HG02678 (cell line): ENCODE measurements around the gene SLC29A4.
"Not testable (repeated sequence)": the region's sequence is repeated elsewhere in the genome, so short reads cannot be mapped to it uniquely, and the experiment has no call there.

Experiments
- ATAC-seq: cut with Tn5 transposase; IDR thresholded peaks from one replicate; pipeline ENCODE4 v1.9.1; 2021; ENCODE audit warnings: mild to moderate bottlenecking, moderate library complexity; ENCODE audit not compliant: unreplicated experiment

SLC29A4 gene

DNA sequence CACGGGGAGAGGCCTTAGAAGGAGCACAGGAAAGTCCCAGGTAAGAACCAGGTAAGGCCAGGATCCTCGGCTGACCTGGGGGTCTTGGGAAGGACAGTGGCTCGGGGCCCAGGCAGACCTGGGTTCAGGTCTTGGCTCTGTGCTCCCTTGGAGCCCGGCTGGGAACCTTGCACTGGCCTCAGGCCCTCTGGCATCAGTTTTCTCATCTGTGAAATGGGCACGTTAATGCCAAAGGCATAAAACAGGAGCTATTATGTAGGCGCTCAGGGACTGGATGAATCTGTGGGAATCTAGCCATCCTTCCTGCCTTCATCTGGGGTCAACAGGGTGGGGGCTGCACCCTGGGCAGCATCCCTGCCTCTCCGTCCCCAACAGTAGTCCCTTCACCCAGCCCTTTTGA is 8.3 kb upstream of the SLC29A4 start:
- ATAC-seq, result no peak

DNA sequence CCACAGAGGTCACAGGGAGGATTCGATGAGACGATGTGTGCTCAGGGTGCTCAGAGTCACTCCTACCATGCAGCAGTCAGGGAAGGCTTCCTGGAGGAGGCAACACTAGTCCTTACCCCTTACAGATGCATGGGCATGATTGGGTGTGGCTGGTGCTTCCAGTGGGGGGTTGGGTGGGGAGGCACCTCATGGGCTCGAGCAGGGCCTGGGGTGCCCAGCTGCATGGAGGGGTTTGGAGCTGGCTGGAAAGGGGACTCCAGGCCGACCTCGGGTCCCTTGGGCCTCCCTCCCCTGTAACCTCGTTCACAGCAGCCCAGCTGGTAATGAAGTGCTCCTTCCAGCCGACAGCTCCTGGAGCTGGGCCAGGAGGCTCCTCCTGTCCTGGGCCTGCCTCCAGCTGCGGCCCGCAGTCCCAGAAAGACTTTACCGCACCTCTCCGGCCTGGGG is 7.7 kb upstream of the SLC29A4 start:
- ATAC-seq, result not testable (repeated sequence)

- ATAC-seq, result not testable (repeated sequence)
These were observed 7.2 kb upstream of the SLC29A4 start for GRCh38 chr7:5275510-5275909.

DNA sequence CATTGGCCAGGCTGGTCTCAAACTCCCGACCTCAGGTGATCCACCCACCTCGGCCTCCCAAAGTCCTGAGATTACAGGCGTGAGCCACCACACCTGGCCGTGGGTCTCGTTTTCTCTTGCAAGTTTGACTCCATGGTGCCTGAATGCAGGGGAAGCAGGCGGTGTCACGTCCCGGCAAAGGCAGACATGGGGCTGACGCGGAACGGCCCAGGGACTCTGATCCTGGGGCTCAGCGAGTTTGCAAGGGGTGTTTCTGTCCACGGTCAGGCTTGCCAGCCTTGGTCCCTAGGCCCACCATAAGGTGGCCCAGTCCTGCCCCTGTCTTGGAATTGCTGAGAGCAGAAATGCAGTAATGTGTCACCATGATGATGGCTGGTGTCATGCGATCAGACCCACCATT is 6.6 kb upstream of the SLC29A4 start:
- not testable (repeated sequence) for ATAC-seq

- no peak for ATAC-seq
These were observed 6.1 kb upstream of the SLC29A4 start for GRCh38 chr7:5276611-5277010.

- no peak for ATAC-seq
These were observed 4.0 kb upstream of the SLC29A4 start for GRCh38 chr7:5278766-5279165.

GRCh38 chr7:5279734-5280133 is 3.0 kb upstream of the SLC29A4 start:
- no peak for ATAC-seq

- ATAC-seq, result not testable (repeated sequence)
These were observed 894 bp upstream of the SLC29A4 start for GRCh38 chr7:5281598-5282500.

DNA sequence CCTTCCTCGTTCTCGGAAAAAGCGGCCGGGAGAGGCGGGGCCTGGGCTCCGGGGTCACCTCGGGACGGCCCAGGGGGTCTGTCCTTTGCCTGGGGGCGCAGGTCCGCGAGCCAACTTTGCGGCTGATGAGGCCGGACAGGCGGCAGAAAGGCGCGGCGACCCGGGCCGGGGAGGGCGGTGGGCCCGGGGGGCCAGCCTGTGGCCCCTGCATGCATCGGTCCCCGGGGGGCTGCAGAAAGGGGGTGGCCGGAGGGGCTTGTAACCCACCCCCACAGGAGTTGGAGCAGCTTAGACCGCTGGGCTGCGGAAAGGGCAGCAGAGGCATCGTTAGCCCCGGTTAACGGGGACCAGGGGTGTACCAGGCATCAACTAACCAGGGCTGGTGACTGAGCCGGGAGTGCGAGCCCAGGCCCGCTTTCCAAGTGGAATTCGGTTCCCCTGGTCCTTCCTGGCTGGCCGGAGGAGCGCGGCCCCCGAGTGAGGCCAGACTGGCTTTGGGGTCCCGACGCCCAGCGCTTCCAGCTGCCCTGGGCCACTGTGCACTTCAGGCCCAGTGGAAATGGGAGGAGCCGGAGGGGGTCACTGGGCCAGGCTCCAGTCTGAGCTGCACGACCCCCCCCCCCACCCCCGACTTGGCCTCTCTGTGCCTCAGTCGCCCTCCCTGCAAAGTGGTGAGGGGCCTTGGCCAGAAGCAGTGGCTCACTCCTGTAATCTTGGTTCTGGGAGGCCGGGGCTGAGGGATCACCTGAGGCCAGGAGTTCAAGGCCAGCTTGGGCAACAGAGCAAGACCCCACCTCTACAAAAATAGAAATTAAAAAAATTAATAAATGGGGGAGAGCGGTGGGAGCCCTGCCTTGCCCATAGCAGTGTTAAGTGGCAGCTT is 919 bp downstream of the SLC29A4 start:
- no peak for ATAC-seq

DNA sequence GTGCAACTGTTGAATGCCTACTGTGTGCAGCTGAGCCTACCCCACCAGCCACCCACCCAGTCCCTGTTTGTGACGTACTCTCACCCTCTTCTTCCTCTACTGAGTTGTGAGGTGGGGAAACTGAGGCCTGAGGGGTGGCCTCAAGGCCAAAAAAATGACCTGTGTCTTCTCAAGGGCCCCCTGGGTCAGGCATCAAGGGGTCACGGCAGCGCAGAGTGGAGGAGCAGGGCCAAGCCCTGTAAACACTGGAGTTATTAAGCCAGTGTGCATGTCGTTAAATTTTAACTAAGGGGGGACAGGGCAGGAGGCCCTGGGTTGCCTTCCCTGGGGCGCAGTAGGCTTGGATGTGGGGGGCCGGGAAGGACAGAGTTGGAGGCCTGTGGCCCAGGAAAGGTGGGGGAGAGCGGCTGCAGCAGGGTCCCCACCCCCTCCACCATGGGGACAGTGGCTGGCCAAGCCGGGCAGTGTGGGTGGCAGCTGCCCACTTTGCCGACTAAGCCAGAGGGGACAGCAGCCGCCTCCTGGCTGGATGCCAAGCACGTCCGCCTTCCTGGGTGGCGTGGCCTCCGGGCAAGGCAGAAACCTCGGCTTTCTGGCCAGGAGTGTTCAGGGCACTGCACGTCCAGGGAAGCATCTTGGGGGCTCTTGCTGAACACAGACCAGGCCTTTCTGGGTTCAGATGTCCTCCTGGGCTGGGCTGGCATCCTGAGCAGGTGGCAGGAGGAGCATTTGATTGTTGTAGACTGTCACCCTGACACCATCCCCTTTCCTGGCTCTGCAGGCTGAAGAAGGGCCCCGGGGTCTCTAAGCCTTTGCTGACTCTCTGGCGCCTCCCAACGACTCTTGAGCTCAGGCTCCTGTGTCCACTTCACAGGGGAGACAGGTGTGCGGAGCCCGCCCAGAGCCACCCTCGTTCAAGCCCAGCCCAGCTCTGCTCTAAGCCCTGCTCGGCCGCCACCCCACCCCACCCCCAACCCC is 1.9 kb downstream of the SLC29A4 start:
- no peak for ATAC-seq

DNA sequence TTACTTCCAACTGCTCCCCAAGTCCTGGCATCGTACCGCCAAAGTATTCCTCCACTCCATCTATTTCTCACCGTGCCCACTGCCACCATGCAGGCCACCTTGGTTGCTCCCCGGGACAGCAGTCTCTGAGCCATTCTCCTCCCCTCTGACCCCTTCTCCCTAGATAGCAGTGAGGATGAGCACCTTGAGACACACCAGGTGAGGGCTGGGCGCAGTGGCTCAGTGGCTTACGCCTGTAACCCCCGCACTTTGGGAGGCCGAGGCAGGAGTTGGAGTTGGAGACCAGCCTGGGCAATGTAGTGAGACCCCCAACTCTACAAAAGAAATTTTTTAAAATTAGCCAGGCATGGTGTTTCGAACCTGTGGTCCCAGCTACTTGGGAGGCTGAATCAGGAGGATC is 4.2 kb downstream of the SLC29A4 start:
- no peak for ATAC-seq

DNA sequence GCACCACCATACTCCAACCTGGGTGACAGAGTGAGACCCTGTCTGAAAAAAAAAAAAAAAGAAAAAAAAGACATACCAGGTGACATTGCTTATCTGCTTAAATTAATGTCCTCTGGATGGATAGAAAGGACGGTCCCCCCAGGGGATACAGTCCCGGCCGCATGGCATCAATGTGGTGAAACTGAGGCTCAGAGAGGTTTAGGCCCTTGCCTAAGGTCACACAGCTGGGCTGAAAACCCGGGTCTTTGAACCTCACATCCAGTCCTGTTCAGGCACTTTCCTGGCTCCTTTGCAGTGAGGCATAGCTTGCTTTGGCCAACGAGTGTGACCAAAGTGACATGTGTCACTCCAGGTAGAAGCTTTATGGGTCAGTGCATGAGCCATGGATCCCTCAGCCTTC is 4.6 kb downstream of the SLC29A4 start:
- ATAC-seq, result not testable (repeated sequence)

GRCh38 chr7:5287802-5288201 is 5.1 kb downstream of the SLC29A4 start:
- ATAC-seq, result no peak

DNA sequence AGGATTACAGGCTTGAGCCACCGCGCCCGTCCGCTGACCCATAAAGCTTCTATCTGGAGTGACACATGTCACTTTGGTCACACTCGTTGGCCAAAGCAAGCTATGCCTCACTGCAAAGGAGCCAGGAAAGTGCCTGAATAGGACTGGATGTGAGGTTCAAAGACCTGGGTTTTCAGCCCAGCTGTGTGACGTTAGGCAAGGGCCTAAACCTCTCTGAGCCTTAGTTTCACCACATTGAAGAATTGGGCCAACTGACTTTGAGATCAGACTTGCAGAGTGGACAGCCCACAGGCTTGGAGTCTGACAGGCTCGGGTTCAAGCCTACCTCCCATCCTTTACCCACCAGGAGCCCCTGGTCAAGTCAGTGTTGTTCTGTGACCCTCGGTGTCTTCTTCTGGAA is 5.8 kb downstream of the SLC29A4 start:
- not testable (repeated sequence) for ATAC-seq

DNA sequence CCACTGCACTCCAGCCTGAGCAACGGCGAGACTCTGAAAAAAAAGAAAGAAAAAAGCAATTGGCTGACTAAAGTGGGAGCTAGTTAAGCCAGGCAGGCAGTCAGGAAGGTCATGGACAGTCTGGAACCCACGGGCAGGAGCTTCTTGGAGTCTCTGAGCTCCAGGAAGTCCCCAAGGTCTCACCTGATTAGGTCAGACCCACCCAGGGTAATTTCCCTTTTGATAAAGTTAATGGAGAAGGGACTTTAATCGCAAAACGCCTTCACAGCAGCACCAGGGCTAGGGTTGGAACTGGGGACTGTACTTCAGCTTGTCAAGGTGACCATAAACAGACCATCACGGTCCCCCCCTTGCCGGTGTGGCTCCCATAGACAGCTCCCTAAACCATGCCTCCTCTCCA is 6.6 kb downstream of the SLC29A4 start:
- ATAC-seq, result no peak

GRCh38 chr7:5291301-5291700 is 8.6 kb downstream of the SLC29A4 start:
- no peak for ATAC-seq

DNA sequence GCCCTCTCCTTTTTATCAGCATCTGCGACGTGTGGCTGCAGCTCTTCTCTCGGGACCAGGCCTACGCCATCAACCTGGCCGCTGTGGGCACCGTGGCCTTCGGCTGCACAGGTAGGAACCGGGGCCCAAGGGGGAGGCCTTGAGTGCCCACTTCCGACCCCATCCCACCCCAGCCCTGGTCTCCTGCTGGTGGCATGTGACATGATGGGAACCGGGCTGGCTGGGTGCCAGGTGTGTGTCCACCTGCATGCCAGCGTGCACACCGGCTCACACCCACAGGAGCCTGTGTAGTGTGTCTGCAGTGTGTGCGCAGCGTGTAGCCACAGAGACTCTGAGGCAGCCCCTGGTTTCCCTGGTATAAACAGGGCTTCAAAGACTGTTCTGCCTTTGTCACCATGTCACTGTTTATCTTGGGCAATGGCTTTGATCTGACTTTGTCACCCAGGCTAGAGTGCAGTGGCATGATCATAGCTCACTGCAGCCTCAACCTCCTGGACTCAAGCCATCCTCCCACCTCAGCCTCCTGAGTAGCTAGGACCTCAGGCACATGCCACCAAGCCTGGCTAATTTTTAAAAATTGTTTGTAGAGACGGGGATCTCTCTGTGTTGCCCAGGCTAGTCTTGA is 9.1 kb downstream of the SLC29A4 start:
- ATAC-seq, result not testable (repeated sequence)

DNA sequence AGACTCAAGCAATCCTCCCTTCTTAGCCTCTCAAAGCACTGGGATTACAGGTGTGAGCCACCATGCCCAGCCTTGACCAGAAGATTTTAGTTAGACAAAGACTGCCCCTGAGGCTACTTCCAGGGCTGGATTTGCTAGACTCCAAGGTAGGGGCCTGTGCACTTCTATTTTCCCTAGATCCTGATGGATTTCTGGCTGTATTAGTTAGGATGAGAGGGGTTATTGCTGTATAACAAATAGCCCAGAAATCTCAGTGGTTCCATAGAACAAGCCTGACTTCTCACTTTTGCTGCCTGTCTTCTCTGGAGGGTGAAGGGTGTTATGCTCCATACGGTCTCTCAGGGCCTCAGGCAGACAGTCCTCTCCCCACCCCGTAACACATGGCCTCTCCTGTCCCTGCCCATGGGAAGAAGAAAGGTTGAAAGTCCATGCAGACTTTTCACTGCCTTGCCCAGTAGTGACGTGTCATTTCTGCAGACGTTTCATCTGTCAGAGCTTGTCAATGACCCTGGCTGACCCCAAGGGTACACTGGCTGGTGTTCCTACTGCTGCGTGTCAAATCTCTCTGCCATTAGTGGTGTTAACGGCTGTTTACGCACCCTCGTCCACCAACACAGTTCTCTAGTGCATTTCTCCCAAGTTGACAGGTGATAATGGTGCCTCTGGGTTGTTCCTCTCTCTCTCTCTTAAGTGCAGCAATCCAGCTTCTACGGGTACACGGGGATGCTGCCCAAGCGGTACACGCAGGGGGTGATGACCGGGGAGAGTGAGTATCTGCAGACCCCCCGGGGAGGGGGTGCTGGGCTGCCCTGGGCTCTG is 11.6 kb downstream of the SLC29A4 start:
- no peak for ATAC-seq
